Astrocyte (in vitro differentiated cells and primary cell): ENCODE data around the gene FOXM1. TPM values are rescaled to one million over a fixed set of nuclear protein-coding genes. Genes with fewer than 3 reads are reported as not detected.
A peak's percentile ranks its signal among the peaks of the same experiment; 100 is the strongest.

ENCODE experiments used
- DNase-seq: peaks from one replicate; pipeline ENCODE4 v3.0.0-alpha.2; 2010; ENCODE audit warnings: low read depth
- FAIRE-seq: peaks from 2 replicates; lab custom pipeline; 2011; peaks lifted over from hg19 to GRCh38; lab: Jason Lieb, UNC
- H2AFZ ChIP-seq: 2 replicates; pipeline ENCODE4 v1.6.0; 2012; ENCODE audit warnings: low read depth, low read length, inconsistent platforms
- H3K27ac ChIP-seq: 2 replicates; pipeline ENCODE4 v1.5.1; 2011; ENCODE audit warnings: low read depth, low read length, inconsistent platforms
- H3K27me3 ChIP-seq: 2 replicates; pipeline ENCODE4 v1.6.0; 2011; ENCODE audit warnings: low read length, inconsistent platforms; ENCODE audit not compliant: insufficient read depth
- H3K36me3 ChIP-seq: 2 replicates; pipeline ENCODE4 v1.5.1; 2011; ENCODE audit warnings: low read length, inconsistent platforms; ENCODE audit not compliant: insufficient read depth
- H3K4me1 ChIP-seq: 2 replicates; pipeline ENCODE4 v1.5.1; 2011; ENCODE audit warnings: low read length, inconsistent platforms; ENCODE audit not compliant: insufficient read depth
- H3K4me2 ChIP-seq: 2 replicates; pipeline ENCODE4 v1.6.0; 2012; ENCODE audit warnings: low read length, inconsistent platforms
- H3K4me3 ChIP-seq: 2 replicates; pipeline ENCODE4 v1.5.1; 2011; ENCODE audit warnings: low read depth, mild to moderate bottlenecking, low read length, inconsistent platforms; ENCODE audit not compliant: insufficient read depth
- H3K79me2 ChIP-seq: 2 replicates; pipeline ENCODE4 v1.6.0; 2012; ENCODE audit warnings: mild to moderate bottlenecking, low read length, inconsistent platforms; ENCODE audit not compliant: insufficient read depth
- H3K9ac ChIP-seq: 2 replicates; pipeline ENCODE4 v1.6.0; 2012; ENCODE audit warnings: mild to moderate bottlenecking, low read length, inconsistent platforms
- H3K9me3 ChIP-seq: 2 replicates; pipeline ENCODE4 v1.5.1; 2012; ENCODE audit warnings: low read depth, mild to moderate bottlenecking, low read length, inconsistent platforms; ENCODE audit not compliant: insufficient read depth
- H4K20me1 ChIP-seq: 2 replicates; pipeline ENCODE4 v1.6.0; 2012; ENCODE audit warnings: low read length, inconsistent platforms; ENCODE audit not compliant: insufficient read depth
- H3K27ac Mint-ChIP-seq: one replicate; pipeline ENCODE4 v1.8.0; 2021; ENCODE audit warnings: mild to moderate bottlenecking, mixed read lengths; ENCODE audit not compliant: unreplicated experiment
- H3K27me3 Mint-ChIP-seq: one replicate; pipeline ENCODE4 v1.8.0; 2021; ENCODE audit warnings: low read depth, mixed read lengths; ENCODE audit not compliant: unreplicated experiment
- H3K36me3 Mint-ChIP-seq: one replicate; pipeline ENCODE4 v1.8.0; 2021; ENCODE audit warnings: low read depth, mixed read lengths; ENCODE audit not compliant: unreplicated experiment
- H3K4me1 Mint-ChIP-seq: one replicate; pipeline ENCODE4 v1.8.0; 2021; ENCODE audit warnings: low read depth, mixed read lengths; ENCODE audit not compliant: unreplicated experiment
- H3K4me3 Mint-ChIP-seq: one replicate; pipeline ENCODE4 v1.8.0; 2021; ENCODE audit warnings: mild to moderate bottlenecking, moderate library complexity, mixed read lengths; ENCODE audit not compliant: unreplicated experiment
- H3K9me3 Mint-ChIP-seq: one replicate; pipeline ENCODE4 v1.8.0; 2021; ENCODE audit warnings: mild to moderate bottlenecking, mixed read lengths; ENCODE audit not compliant: unreplicated experiment
- CTCF ChIP-seq: IDR thresholded peaks from 2 replicates; pipeline ENCODE4 v1.5.1; 2011; ENCODE audit warnings: low read depth, mild to moderate bottlenecking, inconsistent platforms, low read length, moderate library complexity; ENCODE audit not compliant: insufficient read depth
- EZH2 ChIP-seq: IDR thresholded peaks from 2 replicates; pipeline ENCODE4 v1.6.1; 2012; ENCODE audit warnings: mild to moderate bottlenecking, low read length, inconsistent platforms; ENCODE audit not compliant: insufficient read depth
- total RNA-seq: library from RNA; stranded (reverse); gene quantifications from 2 replicates; pipeline ENCODE4 v1.2.1, GENCODE V29; 2021

FOXM1 gene
- total RNA-seq, 1 donor from 2014 or later: 7.1 TPM

DNA sequence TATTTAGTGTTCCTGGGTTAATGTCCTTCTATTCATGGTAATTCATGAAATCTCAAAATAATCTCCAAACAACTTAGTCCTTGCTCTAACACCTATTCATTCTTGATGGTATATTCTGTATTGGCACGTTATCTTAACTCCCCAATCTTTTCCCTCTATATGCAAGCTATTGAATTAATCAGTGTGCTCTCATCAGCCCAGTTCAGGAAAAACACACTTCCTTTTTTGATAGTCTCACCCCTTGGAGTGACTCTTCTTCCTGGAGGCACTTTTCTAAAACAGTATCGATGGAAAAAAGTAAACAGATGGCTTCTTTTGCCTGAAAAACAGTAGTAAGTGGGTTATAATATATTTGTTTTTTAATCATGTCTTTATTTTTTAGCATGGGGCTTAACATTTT, 42.3 kb upstream of the FOXM1 start:
- no peak for FAIRE-seq
- Mint-ChIP-seq H3K4me1 (peaks cover 1% of the 10 kb centered on the region), H3K4me3 (no peak overlapping the region), H3K27ac (no peak overlapping the region), H3K36me3 (peaks cover 12% of the 10 kb centered on the region), H3K27me3 (no peaks in the 10 kb centered on the region), H3K9me3 (no peaks in the 10 kb centered on the region)
- TF ChIP-seq EZH2 (no peak), CTCF (no peak)
- H3K79me2 ChIP-seq: no peaks in the 10 kb centered on the region
- no peaks in the 10 kb centered on the region for H3K9me3 ChIP-seq
- peaks cover 10% of the 10 kb centered on the region for H4K20me1 ChIP-seq
- DNase-seq: no peak
- no peaks in the 10 kb centered on the region for H3K27me3 ChIP-seq
- no peak overlapping the region for H2AFZ ChIP-seq
- peaks cover 4% of the 10 kb centered on the region for H3K4me1 ChIP-seq
- no peak overlapping the region for H3K9ac ChIP-seq
- no peak overlapping the region for H3K27ac ChIP-seq
- no peak overlapping the region for H3K4me2 ChIP-seq
- no peak overlapping the region for H3K4me3 ChIP-seq
- peaks cover 16% of the 10 kb centered on the region for H3K36me3 ChIP-seq

GRCh38 chr12:2912216-2912575, 35.2 kb upstream of the FOXM1 start:
- Mint-ChIP-seq H3K27me3 (no peaks in the 10 kb centered on the region), H3K36me3 (peaks cover 11% of the 10 kb centered on the region), H3K9me3 (no peaks in the 10 kb centered on the region), H3K27ac (no peak overlapping the region), H3K4me3 (no peak overlapping the region), H3K4me1 (peaks cover 4% of the 10 kb centered on the region)
- H3K4me2 ChIP-seq: peak overlapping the region; percentile 19
- H3K4me1 ChIP-seq: peaks cover 7% of the 10 kb centered on the region
- H3K9me3 ChIP-seq: no peaks in the 10 kb centered on the region
- no peak for TF ChIP-seq CTCF
- no peak for TF ChIP-seq EZH2
- H4K20me1 ChIP-seq: peaks cover 28% of the 10 kb centered on the region
- H3K4me3 ChIP-seq: no peak overlapping the region
- no peak for DNase-seq
- H2AFZ ChIP-seq: no peak overlapping the region
- H3K27me3 ChIP-seq: no peaks in the 10 kb centered on the region
- peaks cover 14% of the 10 kb centered on the region for H3K36me3 ChIP-seq
- no peak for FAIRE-seq
- peaks cover 20% of the 10 kb centered on the region for H3K79me2 ChIP-seq
- H3K9ac ChIP-seq: no peak overlapping the region
- H3K27ac ChIP-seq: peak overlapping the region; percentile 14

DNA sequence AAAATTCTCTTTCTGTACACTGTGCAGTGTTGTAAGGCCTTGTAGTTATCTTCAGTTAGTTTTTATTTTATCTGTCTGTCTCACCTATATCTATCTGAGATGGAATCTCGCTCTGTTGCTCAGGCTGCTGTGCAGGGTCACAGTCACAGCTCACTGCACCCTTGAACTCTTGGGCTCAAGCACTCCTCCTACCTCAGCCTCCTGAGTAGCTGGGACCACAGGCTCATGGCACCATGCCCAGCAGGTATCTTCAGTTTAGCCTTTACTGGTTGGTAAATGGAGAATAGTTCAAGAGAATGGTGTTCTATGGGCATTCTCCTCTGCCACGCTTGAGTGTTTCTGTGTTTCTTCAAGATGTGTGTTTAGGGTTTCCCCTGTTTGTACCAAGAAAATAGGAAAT, 27.3 kb upstream of the FOXM1 start:
- no peak for FAIRE-seq
- no peaks in the 10 kb centered on the region for H3K9me3 Mint-ChIP-seq
- H3K27me3 ChIP-seq: no peaks in the 10 kb centered on the region

More for the DNA sequence above, 27.3 kb upstream of the FOXM1 start:
- Mint-ChIP-seq H3K27ac (no peak overlapping the region), H3K27me3 (no peaks in the 10 kb centered on the region), H3K4me3 (no peak overlapping the region), H3K4me1 (no peaks in the 10 kb centered on the region), H3K36me3 (peaks cover 1% of the 10 kb centered on the region)
- H3K9me3 ChIP-seq: no peaks in the 10 kb centered on the region
- no peak for DNase-seq
- H3K4me2 ChIP-seq: no peak overlapping the region
- H2AFZ ChIP-seq: no peak overlapping the region
- H3K79me2 ChIP-seq: peaks cover 73% of the 10 kb centered on the region
- H3K27ac ChIP-seq: no peak overlapping the region
- peaks cover 4% of the 10 kb centered on the region for H3K36me3 ChIP-seq
- no peaks in the 10 kb centered on the region for H3K4me1 ChIP-seq
- peaks cover 66% of the 10 kb centered on the region for H4K20me1 ChIP-seq
- no peak overlapping the region for H3K9ac ChIP-seq
- H3K4me3 ChIP-seq: no peak overlapping the region
- TF ChIP-seq EZH2 (no peak), CTCF (no peak)
